HG03565 (cell line): Measurements from ENCODE around the gene RIPOR2.

ENCODE experiments used
- ATAC-seq: cut with Tn5 transposase; IDR thresholded peaks from one replicate; pipeline ENCODE4 v1.9.1; 2021; ENCODE audit warnings: mild to moderate bottlenecking, moderate library complexity; ENCODE audit not compliant: unreplicated experiment

Gene RIPOR2

DNA sequence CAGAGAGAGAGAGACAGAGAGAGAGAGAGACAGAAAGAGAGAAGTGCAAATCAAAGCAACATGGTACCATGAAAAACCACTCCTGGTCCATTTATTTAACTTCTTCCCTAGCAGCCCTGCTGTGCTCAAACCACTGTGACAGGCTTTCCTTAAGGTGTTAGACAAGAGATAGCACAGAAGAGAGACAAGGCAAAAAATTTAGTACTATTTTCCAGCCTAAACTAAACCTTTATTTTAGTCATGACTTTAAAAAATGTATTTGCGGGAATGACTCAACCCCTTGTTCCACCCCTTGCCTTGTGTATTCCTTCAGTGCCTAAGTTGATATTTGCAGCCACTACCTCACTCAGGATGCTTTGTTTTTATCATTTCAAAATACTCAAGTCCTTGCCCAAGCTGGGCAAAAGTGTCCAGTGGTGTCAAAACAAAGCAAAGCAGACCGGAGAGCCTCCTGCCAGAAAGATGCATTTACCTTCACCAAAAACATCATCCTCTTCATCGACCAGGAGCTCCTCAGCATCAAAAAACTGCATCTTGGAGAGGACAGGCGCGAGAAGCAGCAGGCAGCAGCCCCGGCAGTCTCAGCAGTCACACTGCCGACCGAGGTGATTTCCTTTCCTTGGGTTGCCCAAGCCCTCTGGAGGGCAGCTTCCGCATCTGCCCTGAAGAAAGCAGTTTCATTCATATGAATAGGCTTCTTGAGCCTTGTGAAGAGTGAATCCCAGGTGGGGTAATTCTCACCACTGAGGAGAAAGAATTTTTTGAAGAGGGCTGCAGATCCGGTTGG lies at the start of gene RIPOR2:
Gene RIPOR2, minus strand, starts transcription at position 595 of the 787 bp plus-strand sequence. Its CDS starts 62 bp downstream, at position 533.
- ATAC-seq = peak; percentile 23

DNA sequence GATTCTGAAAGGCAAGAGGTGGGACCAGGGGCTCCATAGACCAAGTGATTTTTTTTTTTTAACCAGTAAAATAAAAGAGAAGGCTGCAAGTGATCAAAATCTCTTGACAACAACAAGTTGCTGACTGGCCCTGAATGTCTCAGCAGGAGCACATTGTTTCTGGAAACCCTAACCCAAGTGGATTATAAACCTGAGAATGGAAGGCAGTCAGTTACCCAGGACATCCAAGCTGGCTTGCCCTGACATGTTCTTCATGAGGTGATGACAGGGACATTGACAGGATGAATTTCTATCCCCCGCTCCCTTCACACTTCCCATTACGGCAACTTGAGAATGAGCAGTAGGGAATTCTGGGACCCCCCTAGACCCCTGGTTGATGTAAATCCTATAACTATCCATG lies 49.6 kb upstream of the RIPOR2 start:
- no peak for ATAC-seq

DNA sequence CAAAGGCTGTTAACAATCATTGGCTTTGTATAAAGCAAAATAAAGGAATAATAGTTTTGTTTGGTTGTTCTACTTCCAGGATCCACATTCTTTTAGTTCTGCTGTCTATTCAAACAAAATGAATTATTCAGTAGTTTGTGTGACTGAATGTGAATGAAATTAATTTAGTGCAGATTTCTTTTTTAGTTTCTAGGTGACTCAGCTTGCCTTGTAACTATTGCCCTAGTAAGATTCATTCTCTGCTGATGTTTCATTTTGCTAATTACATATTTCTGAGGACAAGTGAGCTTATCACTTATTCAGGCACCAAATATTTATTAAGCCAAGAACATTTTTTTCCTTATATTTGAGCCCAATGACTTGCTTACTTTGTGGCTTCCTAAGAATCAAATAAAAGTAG lies 46.5 kb upstream of the RIPOR2 start:
- no peak for ATAC-seq

- no peak for ATAC-seq
These were observed 45.6 kb upstream of the RIPOR2 start for GRCh38 chr6:24981386-24981760.

- ATAC-seq = no peak
These were observed 45.0 kb upstream of the RIPOR2 start for GRCh38 chr6:24980507-24981385.

- ATAC-seq = no peak
These were observed 43.4 kb upstream of the RIPOR2 start for GRCh38 chr6:24979176-24979575.

DNA sequence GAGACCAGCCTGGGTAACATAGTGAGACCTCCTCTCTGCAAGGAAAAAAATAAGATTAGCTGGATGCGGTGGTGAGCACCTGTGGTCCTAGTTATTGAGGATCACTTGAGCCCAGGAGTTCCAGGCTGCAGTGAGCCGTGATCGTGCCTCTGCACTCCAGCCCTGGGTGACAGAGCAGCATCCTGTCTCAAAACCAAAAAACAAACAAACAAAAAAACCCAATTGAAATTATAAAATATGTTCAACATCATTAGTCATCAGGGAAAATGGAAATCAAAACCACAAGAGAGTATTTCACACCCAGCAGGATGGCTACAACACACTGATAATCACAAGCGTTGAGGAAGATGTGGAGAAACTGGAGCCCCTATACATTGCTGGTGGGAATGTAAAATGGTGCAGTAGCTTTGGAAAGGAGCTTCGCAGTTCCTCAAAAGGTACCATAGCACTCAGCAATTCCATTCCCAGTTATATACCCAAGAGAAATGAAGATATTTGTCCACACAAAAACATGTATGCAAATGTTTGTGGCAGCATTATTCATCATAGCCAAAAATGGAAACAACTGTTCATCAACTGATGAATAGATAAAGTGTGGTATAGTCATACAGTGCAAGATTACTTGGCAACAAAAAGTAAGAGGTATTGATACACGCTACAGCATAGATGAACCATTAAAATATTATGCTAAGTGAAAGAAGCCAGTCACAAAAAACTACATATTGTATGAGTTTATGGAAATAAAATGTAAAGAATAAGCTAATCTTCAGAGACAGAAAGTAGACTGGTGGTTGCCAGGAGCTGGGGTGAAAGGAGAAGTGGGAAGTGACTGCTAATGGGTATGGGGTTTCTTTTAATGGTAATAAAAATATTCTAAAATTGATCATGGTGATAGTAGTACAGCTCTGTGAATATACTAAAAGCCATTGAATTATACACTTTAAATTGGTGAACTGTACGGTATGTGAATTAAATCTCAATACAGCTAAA lies 38.7 kb upstream of the RIPOR2 start:
- peak; percentile 76 for ATAC-seq

DNA sequence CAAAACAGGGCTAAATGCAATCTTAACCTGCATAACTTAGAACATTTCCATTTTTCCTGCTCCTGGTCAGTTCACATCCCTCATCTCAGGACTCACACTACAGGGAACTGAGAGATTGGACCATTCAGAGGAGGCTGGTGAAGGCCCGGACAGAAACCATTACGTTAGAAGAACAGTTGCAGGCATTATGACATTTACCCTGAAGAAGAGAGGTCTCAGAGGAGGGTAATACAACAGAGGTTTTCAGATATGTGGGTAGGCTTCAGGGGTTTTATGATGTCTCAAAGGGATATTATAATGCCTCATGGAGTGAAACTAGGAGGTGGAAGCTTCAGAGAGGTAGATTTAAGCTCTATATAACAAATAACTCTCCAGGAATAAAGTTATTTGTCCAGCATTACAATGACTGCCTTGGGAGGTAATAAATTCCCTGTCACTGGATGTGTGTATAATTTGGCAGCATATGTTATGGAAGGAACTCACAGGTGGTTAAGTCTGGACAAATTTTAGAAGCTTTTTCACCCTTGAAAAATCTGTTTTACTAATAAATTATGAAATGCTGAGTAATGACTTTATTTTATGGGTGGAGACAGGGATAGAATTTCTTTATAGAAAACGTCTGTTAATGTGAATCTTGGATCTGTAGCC lies 36.7 kb upstream of the RIPOR2 start:
- ATAC-seq = no peak

- no peak for ATAC-seq
These were observed 35.3 kb upstream of the RIPOR2 start for GRCh38 chr6:24971067-24971466.

DNA sequence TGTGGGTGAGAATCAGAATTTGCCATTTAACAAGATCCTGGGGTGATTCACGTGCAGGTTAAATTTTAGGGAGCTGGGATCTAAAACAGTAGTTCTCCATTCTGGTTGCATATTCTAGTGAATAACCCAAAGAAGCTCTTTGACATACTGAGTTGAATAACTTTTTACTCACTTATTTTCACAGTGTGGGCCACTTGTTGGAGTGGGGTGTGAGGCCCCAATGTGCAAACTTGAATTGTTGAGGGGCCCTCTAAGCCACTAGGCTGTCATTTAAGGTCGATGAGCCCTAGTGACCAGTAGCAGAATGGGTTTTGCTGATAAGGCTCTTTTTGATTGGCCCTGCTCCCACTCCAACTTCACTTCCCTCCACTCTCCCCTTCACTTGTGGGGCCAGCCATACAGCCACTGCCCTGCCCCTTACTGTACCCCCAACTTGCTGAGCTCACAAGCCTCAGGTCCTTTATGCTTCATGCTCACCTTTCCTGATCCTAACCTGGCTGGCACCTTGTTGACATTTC lies 33.6 kb upstream of the RIPOR2 start:
- ATAC-seq = no peak

DNA sequence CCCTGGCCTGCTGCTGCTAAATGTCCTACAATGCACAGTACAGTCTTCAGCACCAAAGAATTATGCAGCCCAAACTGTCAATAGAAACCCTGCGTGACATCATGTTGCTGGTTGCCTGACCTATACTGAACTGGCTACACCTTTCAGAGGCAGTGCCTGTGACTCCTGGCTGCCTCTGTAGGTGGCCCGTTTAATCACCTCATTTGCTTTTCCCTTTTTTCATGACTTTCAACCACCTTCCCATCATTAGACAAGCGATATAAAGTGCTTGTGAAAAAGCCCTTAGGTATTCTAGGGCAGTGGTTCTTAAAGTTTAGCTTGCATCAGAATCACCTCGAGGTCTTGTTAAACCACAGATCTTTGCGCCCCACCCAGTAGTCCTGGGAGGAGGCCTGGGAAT lies 33.0 kb upstream of the RIPOR2 start:
- no peak for ATAC-seq

DNA sequence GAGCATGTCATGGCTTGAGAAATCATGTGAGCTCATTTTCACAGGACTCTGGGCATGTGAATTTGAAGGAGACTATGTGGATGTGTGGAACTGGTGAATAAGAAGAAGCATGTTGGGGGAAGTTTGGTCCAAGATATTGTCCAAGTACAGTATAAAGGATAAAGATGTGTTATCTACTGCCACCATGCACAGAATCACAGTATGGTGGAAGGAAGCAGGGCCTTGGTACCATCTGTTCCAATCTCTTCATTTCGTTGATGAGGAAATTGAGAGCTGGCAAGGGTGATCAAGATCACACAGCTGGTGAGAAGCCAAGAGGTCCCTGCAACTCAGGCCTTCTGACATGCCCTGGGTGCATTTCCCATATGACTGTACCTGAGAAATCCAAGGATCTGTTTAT lies 31.5 kb upstream of the RIPOR2 start:
- ATAC-seq = no peak

DNA sequence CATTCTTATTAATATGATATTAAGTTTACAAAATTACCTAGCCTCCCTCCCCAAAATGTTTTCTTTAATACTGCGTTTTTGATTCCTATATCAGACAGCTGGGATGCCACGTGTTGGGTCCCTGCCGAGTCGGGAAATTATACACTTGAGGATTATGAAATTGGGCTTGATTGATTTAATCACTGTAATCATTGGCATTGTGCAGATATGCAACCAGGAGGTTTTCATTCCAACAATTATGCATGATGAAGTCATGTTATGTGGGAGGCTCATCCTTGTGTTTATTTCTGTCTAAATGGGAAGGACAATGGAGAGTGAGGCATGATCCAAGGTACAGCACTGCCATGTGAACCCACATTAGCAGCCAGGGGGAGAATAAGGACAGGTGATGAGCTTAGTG lies 30.6 kb upstream of the RIPOR2 start:
- ATAC-seq = no peak

GRCh38 chr6:24963887-24964570 lies 28.3 kb upstream of the RIPOR2 start:
- ATAC-seq = no peak

DNA sequence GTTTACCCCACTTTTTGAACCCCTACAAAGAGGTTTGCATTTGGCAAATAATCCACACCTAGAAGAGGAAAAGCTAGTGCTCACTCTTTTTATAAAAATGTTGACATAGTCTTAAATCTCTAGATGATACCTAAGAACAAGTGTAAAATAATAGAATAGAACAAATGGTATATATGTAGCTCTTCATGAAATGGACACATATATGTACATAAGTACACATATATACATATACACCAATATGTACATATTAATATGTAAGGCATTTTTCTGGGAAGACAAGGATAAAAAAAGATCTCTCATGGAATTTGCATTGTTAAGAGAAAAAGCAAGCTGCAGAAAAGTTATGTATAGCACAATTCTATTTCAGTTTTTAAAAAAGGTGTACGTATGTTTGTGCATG lies 27.6 kb upstream of the RIPOR2 start:
- ATAC-seq = no peak

GRCh38 chr6:24961852-24962251 lies 26.1 kb upstream of the RIPOR2 start:
- ATAC-seq = no peak

- no peak for ATAC-seq
These were observed 25.3 kb upstream of the RIPOR2 start for GRCh38 chr6:24960991-24961475.

DNA sequence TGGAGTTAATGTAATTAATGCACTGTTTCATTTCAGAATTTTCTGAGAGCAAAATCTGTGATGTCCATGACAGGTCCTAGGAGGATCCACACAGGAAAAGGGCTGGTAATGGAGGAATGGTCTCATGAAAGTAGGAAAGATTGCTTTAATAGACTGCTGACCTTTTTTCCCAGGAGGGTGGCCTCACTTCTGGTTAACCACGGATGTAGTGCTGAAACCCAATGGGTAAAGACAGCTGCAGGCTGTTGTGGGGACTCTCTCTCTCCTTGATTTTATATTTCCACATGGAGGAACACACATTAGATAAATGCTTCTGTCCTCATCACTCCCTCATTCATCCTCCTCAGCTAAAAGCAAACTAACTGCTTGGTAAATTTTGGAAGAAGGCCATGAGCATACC lies 23.6 kb upstream of the RIPOR2 start:
- no peak for ATAC-seq

GRCh38 chr6:24957199-24957598 lies 21.4 kb upstream of the RIPOR2 start:
- ATAC-seq = no peak
